ENCODE data around the gene STX3.

DNA sequence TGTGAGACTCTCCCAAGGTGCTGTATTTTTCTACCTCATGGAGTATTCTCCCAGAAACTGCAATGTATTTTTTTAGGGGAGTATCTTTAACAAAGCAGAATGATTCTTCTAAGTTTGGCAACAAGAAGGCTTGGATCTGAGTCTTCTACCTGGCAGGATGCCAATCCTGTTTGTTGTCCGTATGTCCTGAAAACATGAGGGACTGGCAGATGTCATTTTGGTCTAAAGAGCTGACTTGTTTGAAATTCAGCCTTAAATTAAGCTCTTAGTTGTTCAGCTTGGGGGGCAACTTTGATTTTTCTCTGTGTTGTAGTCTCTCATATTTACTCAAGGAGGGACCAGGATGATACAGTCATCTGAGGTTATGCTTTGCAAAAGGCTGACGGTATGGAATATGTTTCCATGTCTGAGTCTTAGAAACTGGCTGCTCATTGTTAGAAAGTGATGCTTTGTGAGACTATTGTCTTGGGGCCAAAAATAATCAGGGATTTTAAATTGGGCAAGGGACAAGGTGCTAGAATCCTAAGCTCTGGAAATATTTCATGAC is 46.1 kb downstream of the STX3 start:
- TF ChIP-seq, protein P1, sequence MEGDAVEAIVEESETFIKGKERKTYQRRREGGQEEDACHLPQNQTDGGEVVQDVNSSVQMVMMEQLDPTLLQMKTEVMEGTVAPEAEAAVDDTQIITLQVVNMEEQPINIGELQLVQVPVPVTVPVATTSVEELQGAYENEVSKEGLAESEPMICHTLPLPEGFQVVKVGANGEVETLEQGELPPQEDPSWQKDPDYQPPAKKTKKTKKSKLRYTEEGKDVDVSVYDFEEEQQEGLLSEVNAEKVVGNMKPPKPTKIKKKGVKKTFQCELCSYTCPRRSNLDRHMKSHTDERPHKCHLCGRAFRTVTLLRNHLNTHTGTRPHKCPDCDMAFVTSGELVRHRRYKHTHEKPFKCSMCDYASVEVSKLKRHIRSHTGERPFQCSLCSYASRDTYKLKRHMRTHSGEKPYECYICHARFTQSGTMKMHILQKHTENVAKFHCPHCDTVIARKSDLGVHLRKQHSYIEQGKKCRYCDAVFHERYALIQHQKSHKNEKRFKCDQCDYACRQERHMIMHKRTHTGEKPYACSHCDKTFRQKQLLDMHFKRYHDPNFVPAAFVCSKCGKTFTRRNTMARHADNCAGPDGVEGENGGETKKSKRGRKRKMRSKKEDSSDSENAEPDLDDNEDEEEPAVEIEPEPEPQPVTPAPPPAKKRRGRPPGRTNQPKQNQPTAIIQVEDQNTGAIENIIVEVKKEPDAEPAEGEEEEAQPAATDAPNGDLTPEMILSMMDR (conservative IDR thresholded peaks at IDR 0.05): no peak
- no peak for TF ChIP-seq ZFX (IDR thresholded peaks at IDR 0.05)
